ENCODE results near the gene HAUS3.

HAUS3 gene

GRCh38 chr4:2262145-2262943 is 20.4 kb upstream of the HAUS3 start:
- DNase-seq, result peak; percentile 99

- no peak for DNase-seq
These were observed 19.9 kb upstream of the HAUS3 start, which contains the start of gene MXD4 for GRCh38 chr4:2261853-2262144. Gene MXD4 (minus strand): TSS chr4:2262109. CDS start chr4:2261980, 129 bp downstream.

GRCh38 chr4:2261110-2261852 is 19.4 kb upstream of the HAUS3 start:
- DNase-seq, result peak; percentile 66

GRCh38 chr4:2260344-2261109 is 18.6 kb upstream of the HAUS3 start:
- DNase-seq, result no peak

GRCh38 chr4:2259541-2260343 is 17.8 kb upstream of the HAUS3 start:
- no peak for DNase-seq

GRCh38 chr4:2259036-2259540 is 17.2 kb upstream of the HAUS3 start:
- no peak for DNase-seq

GRCh38 chr4:2258091-2259035 is 16.4 kb upstream of the HAUS3 start:
- DNase-seq, result no peak

- DNase-seq, result no peak
These were observed 15.6 kb upstream of the HAUS3 start for GRCh38 chr4:2257361-2258081.

GRCh38 chr4:2256781-2257191 is 14.9 kb upstream of the HAUS3 start:
- no peak for DNase-seq

- DNase-seq, result no peak
These were observed 14.3 kb upstream of the HAUS3 start for GRCh38 chr4:2256156-2256731.

GRCh38 chr4:2255501-2256155 is 13.7 kb upstream of the HAUS3 start:
- DNase-seq, result no peak

- DNase-seq, result no peak
These were observed 13.0 kb upstream of the HAUS3 start for GRCh38 chr4:2254665-2255500.

- no peak for DNase-seq
These were observed 11.5 kb upstream of the HAUS3 start for GRCh38 chr4:2253160-2254084.

- DNase-seq, result no peak
These were observed 10.7 kb upstream of the HAUS3 start for GRCh38 chr4:2252530-2253091.

- DNase-seq, result no peak
These were observed 10.0 kb upstream of the HAUS3 start for GRCh38 chr4:2251795-2252529.

- no peak for DNase-seq
These were observed 9.3 kb upstream of the HAUS3 start for GRCh38 chr4:2251073-2251794.

Measured in OCI-M1 (cell line).